ENCODE results near the gene ADAMTS13.

The ADAMTS13 gene

DNA sequence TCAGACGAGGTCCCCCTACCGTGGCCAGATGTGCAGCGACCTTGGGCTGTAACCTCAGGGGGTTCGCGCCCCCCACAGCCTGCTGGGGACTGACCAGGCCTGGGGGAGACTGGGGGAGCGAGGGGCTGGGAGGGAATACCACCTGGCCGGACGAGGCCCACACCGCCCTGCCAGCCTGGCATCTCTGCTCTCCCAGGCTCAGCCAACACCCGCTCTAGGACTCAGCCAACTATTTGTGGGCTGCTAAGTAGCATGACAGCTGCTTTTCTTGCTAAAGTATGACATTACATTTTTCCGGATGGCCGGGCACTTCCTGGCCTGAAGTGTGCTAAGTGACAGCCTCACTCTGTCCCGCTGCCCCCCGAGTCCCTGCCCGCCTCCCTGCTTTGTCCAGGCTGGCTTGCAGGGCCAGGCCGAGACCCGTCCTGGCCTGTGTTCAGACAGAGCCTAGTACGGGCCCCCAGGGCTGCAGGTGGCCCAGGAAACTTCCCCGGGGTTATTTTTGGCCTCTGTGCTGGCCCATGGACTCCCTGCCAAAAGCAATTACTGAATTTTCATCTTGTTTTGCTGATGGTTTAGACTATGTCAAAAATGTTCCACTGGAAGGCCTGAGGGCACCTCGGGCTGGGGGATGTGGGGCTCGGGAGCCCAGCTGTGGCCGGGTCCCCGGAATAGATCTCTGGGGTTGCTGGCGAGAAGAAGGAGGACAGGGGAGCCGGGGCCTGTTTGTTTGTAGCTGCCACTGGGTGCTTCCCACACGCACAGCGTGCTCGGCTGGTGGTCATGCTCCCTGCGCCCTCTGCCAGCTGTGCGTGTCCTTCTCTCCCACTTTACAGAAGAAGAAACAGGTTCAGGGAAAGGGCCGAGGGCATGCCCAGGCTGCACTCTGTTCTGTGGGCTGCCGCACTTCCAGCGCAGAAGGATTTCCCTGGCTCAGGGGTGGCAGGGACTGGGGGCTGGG is 70.2 kb downstream of the ADAMTS13 start:
- DNase-seq: no peak

DNA sequence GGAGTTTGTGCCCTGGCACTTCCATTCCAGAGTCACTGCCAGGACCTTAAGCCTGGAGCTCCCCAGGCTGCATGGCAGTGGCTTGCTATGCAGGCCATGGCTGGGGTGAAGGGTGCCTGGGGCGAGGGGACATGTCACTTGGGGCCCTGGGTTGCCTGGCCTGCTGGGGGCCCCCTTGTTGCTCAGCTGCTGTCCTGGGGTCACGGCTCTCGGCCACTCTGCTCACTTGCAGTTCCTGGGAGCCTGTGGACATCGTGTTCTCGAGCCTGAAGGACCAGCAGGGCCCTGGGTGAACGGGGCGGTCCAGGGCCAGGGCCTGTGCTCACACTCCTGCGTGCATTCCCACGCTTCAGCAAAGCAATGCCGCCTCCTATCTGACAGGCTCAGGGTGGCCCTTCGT is 71.3 kb downstream of the ADAMTS13 start:
- DNase-seq: no peak

DNA sequence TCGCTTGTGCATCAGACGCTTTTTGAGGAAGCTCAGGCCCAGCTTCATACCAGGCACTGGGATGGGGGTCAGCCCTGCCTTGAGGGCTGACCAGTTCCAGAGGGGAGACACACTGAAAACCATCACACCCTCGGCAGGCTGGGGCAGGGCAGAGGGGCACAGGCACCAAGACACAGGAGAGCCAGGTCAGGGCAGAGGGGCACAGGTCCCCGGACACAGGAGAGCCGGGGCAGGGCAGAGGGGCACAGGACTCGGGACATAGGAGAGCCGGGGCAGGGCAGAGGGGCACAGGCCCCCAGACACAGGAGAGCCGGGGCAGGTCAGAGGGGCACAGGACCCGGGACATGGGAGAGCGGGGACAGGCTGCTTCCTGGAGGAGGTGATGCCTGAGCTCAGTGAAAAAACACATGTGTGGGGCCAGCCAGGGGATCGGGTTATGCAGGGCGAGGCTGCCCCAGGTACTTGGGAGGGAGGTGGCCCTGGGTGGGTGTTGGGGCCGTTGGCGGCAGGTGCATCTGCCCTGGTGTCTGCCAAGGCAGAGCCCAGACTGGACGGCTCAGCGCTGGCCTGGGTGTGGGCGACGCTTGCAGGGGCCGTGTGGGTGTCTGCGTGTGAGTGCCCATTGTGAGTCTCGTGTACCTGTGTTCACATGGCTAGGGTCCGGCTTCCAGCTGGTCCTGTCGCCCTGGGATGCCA is 71.8 kb downstream of the ADAMTS13 start:
- no peak for DNase-seq

DNA sequence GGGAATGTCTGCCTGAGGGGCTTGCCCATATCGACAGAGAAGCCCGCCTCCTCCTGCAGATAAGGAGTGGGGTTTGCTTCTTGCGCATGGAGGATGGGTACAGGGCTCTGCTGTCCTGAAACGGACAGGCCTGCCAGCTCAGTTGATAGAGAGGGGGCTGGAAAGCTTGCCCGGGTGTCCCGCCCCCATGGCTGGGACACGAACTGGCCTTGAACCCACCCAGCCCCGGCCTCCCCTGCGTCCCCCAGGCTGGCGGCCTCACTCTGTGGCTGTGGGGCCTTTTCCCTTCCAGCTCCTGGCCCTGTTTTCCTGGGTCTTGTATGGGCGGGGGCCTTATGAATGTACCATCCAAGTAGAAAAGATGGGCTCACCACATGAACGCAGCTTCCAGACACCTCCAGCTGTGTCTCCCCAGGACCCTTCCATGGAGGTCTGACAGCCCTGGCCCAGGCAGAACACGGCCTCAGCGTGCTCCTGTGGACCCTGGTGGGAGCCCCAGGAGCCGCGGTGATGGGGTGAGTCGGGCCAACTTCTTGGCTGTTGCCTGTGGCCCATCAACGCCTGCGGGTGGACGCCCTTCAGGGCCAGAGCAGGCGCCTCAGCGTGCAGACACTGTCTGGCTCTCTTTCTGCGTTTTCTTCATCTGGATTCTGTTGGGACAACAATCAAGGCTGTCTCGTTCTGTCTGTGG is 72.6 kb downstream of the ADAMTS13 start:
- DNase-seq: no peak

GRCh38 chr9:133495327-133496293 is 73.4 kb downstream of the ADAMTS13 start:
- DNase-seq: no peak

DNA sequence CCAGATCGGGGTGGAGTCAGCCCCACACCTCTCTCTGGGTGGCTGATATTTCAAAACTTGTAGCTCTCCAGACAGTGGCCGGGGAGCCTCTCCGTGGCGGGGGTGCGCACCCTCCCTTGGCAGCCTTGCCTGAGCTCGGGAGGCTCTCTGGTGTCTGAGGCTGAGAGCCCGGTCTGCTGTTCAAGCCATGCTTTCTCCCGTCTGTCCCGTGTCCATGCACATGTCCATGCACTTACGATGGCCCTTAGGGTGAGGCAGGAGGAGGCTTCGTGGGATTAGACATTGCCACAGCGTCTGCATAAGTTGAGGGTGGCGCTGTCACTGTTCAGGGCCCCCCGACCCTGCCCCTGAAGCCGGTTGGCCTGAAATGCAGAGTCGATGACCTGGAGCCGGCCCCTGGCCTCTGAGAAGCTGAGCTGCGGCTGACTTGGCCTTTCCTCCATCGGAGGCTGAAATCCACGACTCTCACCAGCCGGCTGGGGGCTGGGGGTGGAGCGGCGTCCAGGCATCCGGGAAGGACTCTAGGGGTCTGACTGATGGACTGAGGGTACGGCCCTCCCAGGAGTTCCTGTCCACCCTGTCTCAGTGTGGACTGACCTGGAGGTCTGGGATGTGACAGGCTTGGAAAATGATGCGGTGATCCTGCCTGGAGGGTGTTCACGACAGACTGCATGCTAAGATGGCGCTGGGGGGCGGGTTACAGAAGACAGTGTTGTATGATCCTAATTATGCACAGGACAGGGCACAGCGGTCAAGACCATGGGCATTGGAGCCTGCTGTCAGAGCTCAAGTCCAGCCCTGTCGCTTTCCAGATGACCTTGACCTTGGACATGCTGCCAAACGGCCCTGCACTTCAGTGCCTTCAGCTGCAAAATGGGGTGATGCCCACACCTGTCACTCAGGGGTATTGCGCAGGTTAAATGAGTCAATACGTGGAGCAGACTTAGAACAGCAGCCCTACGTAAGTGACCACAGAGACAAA is 75.0 kb downstream of the ADAMTS13 start:
- no peak for DNase-seq

DNA sequence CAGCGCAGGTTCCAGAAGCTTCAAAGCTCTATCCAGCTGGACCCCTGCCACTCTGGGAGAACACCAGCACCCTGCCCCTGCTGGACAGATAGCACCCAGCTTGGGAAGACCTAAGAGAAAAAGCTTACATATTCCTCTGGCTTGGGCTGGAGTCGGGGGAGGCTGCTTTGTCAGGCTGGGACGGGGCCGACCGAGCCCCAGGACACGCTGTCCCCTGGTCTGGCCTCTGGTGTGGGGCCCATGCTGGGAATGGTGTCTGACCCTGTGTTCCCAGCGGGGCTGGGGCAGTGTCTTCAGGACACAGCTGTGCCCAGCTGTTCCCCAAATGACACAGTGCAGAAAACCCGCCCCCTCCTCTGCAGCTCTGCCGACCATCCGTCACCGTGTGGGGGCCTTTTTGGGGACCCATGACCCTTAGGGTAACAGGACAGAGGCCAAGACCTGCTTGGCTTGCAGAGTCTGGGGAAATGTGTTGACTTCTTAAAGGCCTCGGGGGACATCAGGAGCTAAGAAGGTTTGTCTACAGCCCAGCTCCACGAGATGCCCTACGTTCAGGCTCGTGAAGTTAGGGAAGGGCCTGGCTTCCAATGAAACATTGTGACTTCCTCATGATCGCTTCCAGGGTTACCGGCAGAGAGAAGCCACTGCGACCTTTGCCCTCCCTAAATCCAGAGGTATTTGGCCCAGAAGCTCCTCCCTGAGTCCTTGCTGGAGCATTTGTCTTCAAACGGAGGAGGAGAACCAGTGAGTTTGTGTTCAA is 77.1 kb downstream of the ADAMTS13 start:
- DNase-seq: no peak

GRCh38 chr9:133499892-133500270 is 77.7 kb downstream of the ADAMTS13 start:
- DNase-seq: no peak

DNA sequence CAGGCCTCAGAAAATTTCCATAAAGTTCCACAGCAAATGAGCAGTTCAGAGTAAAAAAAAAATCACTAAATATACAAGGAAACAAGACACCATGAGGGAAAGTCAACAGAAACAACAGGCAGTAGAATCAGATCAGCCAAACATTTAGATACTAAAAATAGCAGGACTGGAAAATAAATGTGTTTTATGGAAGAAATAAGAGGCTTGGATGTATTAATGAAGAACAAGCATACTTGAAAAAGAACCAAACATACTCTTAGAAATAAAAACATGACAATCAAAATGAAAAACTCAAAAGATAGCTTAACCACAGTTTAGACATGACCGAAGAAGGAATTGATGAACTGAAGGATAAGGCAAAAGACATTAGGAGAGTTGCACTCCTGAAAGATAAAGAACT is 79.9 kb downstream of the ADAMTS13 start:
- no peak for DNase-seq

DNA sequence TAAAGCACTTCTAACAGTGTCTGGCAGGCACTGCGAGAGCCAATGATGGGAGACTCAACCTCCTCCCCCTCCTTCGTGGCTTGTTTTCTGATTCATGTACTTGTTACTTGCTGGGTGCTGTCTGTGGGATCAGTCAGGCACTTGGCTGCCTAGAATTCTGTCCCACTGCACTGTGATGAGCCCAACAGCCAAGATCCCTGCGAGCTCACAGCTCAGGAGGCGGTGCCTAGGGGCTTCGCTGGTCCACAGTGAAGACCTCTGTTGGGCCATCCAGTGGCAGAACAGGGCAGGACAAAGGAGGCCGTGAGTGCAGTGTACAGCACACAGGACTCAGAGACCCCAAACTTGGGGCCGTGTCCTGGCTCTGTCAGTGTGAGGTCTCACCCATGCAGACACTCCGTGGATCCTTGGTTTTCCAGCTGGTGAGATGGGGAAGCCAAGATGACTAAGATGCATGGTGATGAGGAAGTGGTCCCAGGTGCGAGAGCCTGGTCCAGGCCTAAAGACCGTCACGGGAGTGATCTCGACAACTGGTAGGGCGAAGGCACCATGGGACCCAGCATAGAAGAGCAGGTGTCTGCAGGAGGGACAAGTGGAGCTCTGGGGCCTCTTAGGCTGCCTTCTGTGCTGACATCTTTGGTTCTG is 83.1 kb downstream of the ADAMTS13 start:
- DNase-seq: no peak

GRCh38 chr9:133505901-133506652 is 83.9 kb downstream of the ADAMTS13 start:
- DNase-seq: no peak

GRCh38 chr9:133506653-133507038 is 84.5 kb downstream of the ADAMTS13 start:
- DNase-seq: no peak

GRCh38 chr9:133507246-133507965 is 85.2 kb downstream of the ADAMTS13 start:
- no peak for DNase-seq

- no peak for DNase-seq
Observed at GRCh38 chr9:133508046-133508445, 85.9 kb downstream of the ADAMTS13 start.

Data from activated naive CD4-positive, alpha-beta T cell treated with anti-CD3 and anti-CD28 coated beads, Interleukin-2, amount 50 U/mL, for 16 hours (primary cell).